Uterus (tissue), 2 donors: ENCODE measurements around the gene UBR2.
A peak's percentile ranks its signal among the peaks of the same experiment; 100 is the strongest.

ENCODE experiments used
- CTCF ChIP-seq, 4 experiments: fragments of 200-600 bp in 2 of 4; fragments of 450-650 bp in 2 of 4; sonication (generic) in 2 of 4; IDR thresholded peaks; one replicate each; pipeline ENCODE4 v1.5.1; 2016 to 2019; ENCODE audit warnings: antibody characterized with exemption in 4 of 4, mild to moderate bottlenecking in 2 of 4, moderate library complexity in 1 of 4
- POLR2A ChIP-seq, 2 donors: fragments of 450-650 bp; IDR thresholded peaks; one replicate each; pipeline ENCODE4 v1.6.1; 2016; ENCODE audit warnings: antibody characterized with exemption in 2 of 2, mild to moderate bottlenecking in 1 of 2, moderate library complexity in 1 of 2

DNA sequence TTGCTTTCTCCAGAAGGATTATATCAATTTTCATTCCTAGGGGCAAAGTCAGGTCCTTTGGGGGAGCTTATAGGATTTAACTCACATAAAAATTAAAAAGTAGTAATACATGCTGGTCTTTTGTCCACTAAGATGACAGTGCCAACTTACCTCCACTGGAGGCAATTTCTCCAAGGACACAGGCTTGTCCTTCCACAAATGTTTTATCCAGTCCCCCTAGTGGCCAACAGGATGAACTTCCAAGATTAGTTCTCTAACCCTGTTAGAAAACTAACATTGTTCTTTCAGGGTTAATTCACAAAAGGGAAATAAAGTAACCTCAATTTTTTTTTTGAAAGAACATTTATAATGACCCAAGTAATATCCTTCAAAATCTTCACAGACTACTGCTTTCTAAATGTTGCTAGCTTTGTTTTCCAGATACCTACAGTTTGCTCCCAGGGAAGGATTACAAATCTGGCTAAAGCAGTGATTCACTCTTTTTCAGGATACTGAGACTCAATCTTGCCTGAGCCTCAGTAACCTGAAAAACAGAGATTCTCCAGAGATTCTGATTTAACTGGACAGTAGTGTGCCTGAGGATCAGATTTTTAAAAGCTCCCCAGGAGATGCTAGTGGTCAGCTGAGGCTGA, 31.7 kb upstream of the UBR2 start:
- TF ChIP-seq CTCF (IDR thresholded peaks at IDR 0.05): peak; percentile 79 to 89 (median 82)
- TF ChIP-seq POLR2A (IDR thresholded peaks at IDR 0.05): no peak
